Lower lobe of right lung (tissue), 2 donors: Measurements from ENCODE around the gene CACTIN. TPM values are rescaled to one million over a fixed set of nuclear protein-coding genes. Genes with fewer than 3 reads are reported as not detected.
A peak's percentile ranks its signal among the peaks of the same experiment; 100 is the strongest.

Experiments used
- ATAC-seq, 2 donors: fragments of 200-7000 bp; cut with Tn5 transposase; one replicate each; pipeline ENCODE4 v1.9.1; 2020 to 2022; ENCODE audit warnings: mild to moderate bottlenecking in 2 of 2, moderate library complexity in 2 of 2
- DNase-seq: peaks from one replicate; pipeline ENCODE4 v3.0.0-alpha.2; 2020
- H3K27ac ChIP-seq: fragments of 200-600 bp; one replicate; pipeline ENCODE4 v1.8.0; 2022
- H3K27me3 ChIP-seq: fragments of 200-600 bp; one replicate; pipeline ENCODE4 v1.8.0; 2022; ENCODE audit warnings: low read depth
- H3K36me3 ChIP-seq: fragments of 200-600 bp; one replicate; pipeline ENCODE4 v1.8.0; 2022; ENCODE audit warnings: mild to moderate bottlenecking
- H3K4me1 ChIP-seq: fragments of 200-600 bp; one replicate; pipeline ENCODE4 v1.8.0; 2022
- H3K4me3 ChIP-seq: fragments of 200-600 bp; one replicate; pipeline ENCODE4 v1.8.0; 2022; ENCODE audit warnings: mild to moderate bottlenecking
- H3K9me3 ChIP-seq: fragments of 200-600 bp; one replicate; pipeline ENCODE4 v1.8.0; 2022
- CTCF ChIP-seq: fragments of 200-600 bp; IDR thresholded peaks from one replicate; pipeline ENCODE4 v1.8.0; 2022; ENCODE audit warnings: antibody characterized with exemption, mild to moderate bottlenecking
- intact Hi-C: fragments of 100-400 bp; cut with DNase I; formaldehyde crosslinking; loops from one replicate; pipeline ENCODE4 v1.11.0; 2022
- total RNA-seq: library from RNA; stranded (reverse); fragmentation: NEBNext Ultra II Directional; extraction: Animal tissue kit (Norgen Biotek cat#: 25700); gene quantifications from one replicate; pipeline ENCODE4 v1.2.1, GENCODE V29; 2021
- donor health status: DM: no; HTN: yes; CAD: no; lungs with severe emphysema.

CACTIN gene
- total RNA-seq, 1 donor from 2014 or later: 20.3 TPM

- intact Hi-C loops: no loop called here
- H3K4me1 ChIP-seq: no peaks in the 10 kb centered on the region
- H3K27ac ChIP-seq: no peak overlapping the region
- H3K4me3 ChIP-seq: no peak overlapping the region
- H3K9me3 ChIP-seq: no peaks in the 10 kb centered on the region
- H3K27me3 ChIP-seq: no peaks in the 10 kb centered on the region
- ATAC-seq (no peak), DNase-seq (no peak)
- no peak for TF ChIP-seq CTCF
- peaks cover 77% of the 10 kb centered on the region for H3K36me3 ChIP-seq
Measured at GRCh38 chr19:3639479-3639878, 12.9 kb upstream of the CACTIN start.

GRCh38 chr19:3638208-3639193, 11.9 kb upstream of the CACTIN start:
- Histone ChIP-seq H3K36me3 (peaks cover 69% of the 10 kb centered on the region), H3K27ac (no peak overlapping the region), H3K4me3 (no peak overlapping the region), H3K27me3 (no peaks in the 10 kb centered on the region), H3K9me3 (no peaks in the 10 kb centered on the region), H3K4me1 (no peaks in the 10 kb centered on the region)
- intact Hi-C loops: no loop called here
- DNase-seq (no peak), ATAC-seq (peak in 1 of 2 donors; percentile 2)
- no peak for TF ChIP-seq CTCF

GRCh38 chr19:3637621-3638020, 11.0 kb upstream of the CACTIN start:
- H3K27ac ChIP-seq: no peak overlapping the region
- H3K4me1 ChIP-seq: no peaks in the 10 kb centered on the region
- intact Hi-C loops: no loop called here
- no peak for TF ChIP-seq CTCF
- ATAC-seq (no peak), DNase-seq (no peak)
- H3K27me3 ChIP-seq: no peaks in the 10 kb centered on the region
- no peaks in the 10 kb centered on the region for H3K9me3 ChIP-seq
- H3K4me3 ChIP-seq: no peak overlapping the region
- peaks cover 71% of the 10 kb centered on the region for H3K36me3 ChIP-seq

GRCh38 chr19:3636962-3637361, 10.4 kb upstream of the CACTIN start:
- Histone ChIP-seq H3K27ac (no peak overlapping the region), H3K27me3 (no peaks in the 10 kb centered on the region), H3K36me3 (peaks cover 70% of the 10 kb centered on the region), H3K4me1 (no peaks in the 10 kb centered on the region), H3K4me3 (no peak overlapping the region), H3K9me3 (no peaks in the 10 kb centered on the region)
- DNase-seq (no peak), ATAC-seq (no peak)
- intact Hi-C loops: no loop called here
- TF ChIP-seq CTCF: no peak

- ATAC-seq (no peak), DNase-seq (no peak)
- Histone ChIP-seq H3K4me3 (no peak overlapping the region), H3K36me3 (peaks cover 70% of the 10 kb centered on the region), H3K9me3 (no peaks in the 10 kb centered on the region), H3K4me1 (no peaks in the 10 kb centered on the region), H3K27ac (no peak overlapping the region), H3K27me3 (no peaks in the 10 kb centered on the region)
- no peak for TF ChIP-seq CTCF
- intact Hi-C loops: no loop called here
Measured at GRCh38 chr19:3636506-3636905, 9.9 kb upstream of the CACTIN start.
